ENCODE results near the gene PFKL.

DNA sequence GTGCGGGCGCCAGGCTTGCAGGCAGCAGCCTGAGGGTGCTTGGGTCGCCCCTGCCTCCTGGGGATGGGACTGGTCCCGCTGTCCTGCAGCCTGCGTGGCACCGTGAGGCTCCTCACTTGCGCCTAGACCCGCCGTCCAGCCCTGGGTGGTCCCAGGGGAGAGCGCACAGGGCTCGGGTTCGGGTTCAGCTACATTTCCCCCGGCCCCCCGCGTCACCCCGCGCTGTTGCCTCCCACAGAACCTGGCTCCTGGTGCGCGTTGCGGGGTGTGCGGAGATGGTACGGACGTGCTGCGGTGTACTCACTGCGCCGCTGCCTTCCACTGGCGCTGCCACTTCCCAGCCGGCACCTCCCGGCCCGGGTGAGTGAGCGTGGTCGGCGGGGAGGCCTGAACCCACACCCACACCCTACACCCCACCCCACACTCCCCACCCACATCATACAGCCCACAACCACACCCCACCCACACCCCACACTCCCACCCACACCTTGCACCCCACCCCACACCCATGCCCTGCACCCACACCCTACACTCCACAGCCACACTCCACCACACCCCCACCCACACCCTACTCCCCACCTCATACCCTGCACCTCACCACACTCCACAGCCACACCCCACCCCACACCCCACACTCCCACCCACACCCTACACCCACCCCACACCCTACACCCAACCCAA is 6.2 kb upstream of the PFKL start:
- TF ChIP-seq, protein P1, sequence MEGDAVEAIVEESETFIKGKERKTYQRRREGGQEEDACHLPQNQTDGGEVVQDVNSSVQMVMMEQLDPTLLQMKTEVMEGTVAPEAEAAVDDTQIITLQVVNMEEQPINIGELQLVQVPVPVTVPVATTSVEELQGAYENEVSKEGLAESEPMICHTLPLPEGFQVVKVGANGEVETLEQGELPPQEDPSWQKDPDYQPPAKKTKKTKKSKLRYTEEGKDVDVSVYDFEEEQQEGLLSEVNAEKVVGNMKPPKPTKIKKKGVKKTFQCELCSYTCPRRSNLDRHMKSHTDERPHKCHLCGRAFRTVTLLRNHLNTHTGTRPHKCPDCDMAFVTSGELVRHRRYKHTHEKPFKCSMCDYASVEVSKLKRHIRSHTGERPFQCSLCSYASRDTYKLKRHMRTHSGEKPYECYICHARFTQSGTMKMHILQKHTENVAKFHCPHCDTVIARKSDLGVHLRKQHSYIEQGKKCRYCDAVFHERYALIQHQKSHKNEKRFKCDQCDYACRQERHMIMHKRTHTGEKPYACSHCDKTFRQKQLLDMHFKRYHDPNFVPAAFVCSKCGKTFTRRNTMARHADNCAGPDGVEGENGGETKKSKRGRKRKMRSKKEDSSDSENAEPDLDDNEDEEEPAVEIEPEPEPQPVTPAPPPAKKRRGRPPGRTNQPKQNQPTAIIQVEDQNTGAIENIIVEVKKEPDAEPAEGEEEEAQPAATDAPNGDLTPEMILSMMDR (IDR thresholded peaks at IDR 0.05; ENCODE audit: insufficient read depth, low read length), result no peak
- TF ChIP-seq, protein P2, sequence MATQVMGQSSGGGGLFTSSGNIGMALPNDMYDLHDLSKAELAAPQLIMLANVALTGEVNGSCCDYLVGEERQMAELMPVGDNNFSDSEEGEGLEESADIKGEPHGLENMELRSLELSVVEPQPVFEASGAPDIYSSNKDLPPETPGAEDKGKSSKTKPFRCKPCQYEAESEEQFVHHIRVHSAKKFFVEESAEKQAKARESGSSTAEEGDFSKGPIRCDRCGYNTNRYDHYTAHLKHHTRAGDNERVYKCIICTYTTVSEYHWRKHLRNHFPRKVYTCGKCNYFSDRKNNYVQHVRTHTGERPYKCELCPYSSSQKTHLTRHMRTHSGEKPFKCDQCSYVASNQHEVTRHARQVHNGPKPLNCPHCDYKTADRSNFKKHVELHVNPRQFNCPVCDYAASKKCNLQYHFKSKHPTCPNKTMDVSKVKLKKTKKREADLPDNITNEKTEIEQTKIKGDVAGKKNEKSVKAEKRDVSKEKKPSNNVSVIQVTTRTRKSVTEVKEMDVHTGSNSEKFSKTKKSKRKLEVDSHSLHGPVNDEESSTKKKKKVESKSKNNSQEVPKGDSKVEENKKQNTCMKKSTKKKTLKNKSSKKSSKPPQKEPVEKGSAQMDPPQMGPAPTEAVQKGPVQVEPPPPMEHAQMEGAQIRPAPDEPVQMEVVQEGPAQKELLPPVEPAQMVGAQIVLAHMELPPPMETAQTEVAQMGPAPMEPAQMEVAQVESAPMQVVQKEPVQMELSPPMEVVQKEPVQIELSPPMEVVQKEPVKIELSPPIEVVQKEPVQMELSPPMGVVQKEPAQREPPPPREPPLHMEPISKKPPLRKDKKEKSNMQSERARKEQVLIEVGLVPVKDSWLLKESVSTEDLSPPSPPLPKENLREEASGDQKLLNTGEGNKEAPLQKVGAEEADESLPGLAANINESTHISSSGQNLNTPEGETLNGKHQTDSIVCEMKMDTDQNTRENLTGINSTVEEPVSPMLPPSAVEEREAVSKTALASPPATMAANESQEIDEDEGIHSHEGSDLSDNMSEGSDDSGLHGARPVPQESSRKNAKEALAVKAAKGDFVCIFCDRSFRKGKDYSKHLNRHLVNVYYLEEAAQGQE (IDR thresholded peaks at IDR 0.05; ENCODE audit: insufficient replicate concordance, low read depth), result no peak

Measured in HL-60 (cell line).